IMR-90 (cell line): ENCODE measurements around the gene ANKLE2.

ENCODE experiments used
- BHLHE40 ChIP-seq: fragments of 150-350 bp; IDR thresholded peaks from 2 replicates; pipeline ENCODE4 v1.6.1; 2016; ENCODE audit warnings: mild to moderate bottlenecking, low read depth, low read length
- FOS ChIP-seq: fragments of 150-350 bp; IDR thresholded peaks from 2 replicates; pipeline ENCODE4 v1.6.1; 2016; ENCODE audit warnings: low read depth, low read length
- MAFK ChIP-seq: IDR thresholded peaks from 2 replicates; pipeline ENCODE4 v1.6.1; 2012; ENCODE audit warnings: low read depth, low read length, improper control_type of control experiment
- MAZ ChIP-seq: IDR thresholded peaks from 2 replicates; pipeline ENCODE4 v1.6.1; 2012; ENCODE audit warnings: low read depth, mild to moderate bottlenecking, low read length, improper control_type of control experiment, moderate library complexity, borderline replicate concordance
- MXI1 ChIP-seq: IDR thresholded peaks from 2 replicates; pipeline ENCODE4 v1.6.1; 2012; ENCODE audit warnings: low read depth, mild to moderate bottlenecking, low read length, moderate library complexity, borderline replicate concordance
- NFE2L2 ChIP-seq: fragments of 150-350 bp; IDR thresholded peaks from 2 replicates; pipeline ENCODE4 v1.6.1; 2016; ENCODE audit warnings: low read depth, mild to moderate bottlenecking, low read length
- POLR2A ChIP-seq: IDR thresholded peaks from 2 replicates; pipeline ENCODE4 v1.6.1; 2012; ENCODE audit warnings: mild to moderate bottlenecking, low read depth, low read length
- RAD21 ChIP-seq: IDR thresholded peaks from 2 replicates; pipeline ENCODE4 v1.6.1; 2012; ENCODE audit warnings: low read length, improper control_type of control experiment
- RFX5 ChIP-seq: IDR thresholded peaks from 2 replicates; pipeline ENCODE4 v1.8.0; 2012; ENCODE audit warnings: low read depth, mild to moderate bottlenecking, low read length, moderate library complexity
- SMC3 ChIP-seq: fragments of 150-350 bp; IDR thresholded peaks from 2 replicates; pipeline ENCODE4 v1.6.1; 2016; ENCODE audit warnings: low read depth, mild to moderate bottlenecking, antibody characterized with exemption, low read length, moderate library complexity
- TF ChIP-seq, protein P1 (sequence below): conservative IDR thresholded peaks from 2 replicates; pipeline ENCODE4 v1.5.1; 2012; ENCODE audit warnings: mild to moderate bottlenecking, low read depth, low read length, improper control_type of control experiment
- TF ChIP-seq, protein P2 (sequence below): fragments of 150-350 bp; IDR thresholded peaks from 2 replicates; pipeline ENCODE4 v1.6.1; 2017; ENCODE audit warnings: mild to moderate bottlenecking, antibody characterized with exemption, low read length, low read depth
- TF ChIP-seq, protein P3 (sequence below): fragments of 150-350 bp; IDR thresholded peaks from 2 replicates; pipeline ENCODE4 v1.6.1; 2016; ENCODE audit warnings: low read depth, mild to moderate bottlenecking, low read length, moderate library complexity, borderline replicate concordance

DNA sequence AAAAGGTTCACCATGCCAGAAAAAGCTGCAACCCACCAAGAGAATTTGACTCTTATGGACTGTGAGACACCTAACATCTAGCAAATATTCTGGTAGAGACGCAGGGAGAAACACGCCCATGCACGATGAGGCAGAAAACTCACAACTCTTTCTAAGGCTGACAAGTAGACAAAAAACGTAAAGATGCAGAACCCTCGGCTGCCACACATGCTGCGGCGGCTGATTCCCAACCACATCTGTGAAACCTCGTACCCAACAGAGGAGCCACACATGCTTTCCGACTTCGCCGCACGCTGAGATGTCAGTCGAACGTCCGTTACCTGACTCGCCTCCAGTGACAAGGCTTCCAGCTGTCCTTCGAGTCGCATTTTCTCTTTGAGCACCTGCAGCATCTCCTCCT is 45.2 kb upstream of the ANKLE2 start:
- TF ChIP-seq MAZ (no peak), FOS (no peak), POLR2A (no peak), RAD21 (no peak), MXI1 (no peak), BHLHE40 (no peak), MAFK (no peak), RFX5 (no peak), SMC3 (no peak), NFE2L2 (no peak)
- TF ChIP-seq, protein P1, sequence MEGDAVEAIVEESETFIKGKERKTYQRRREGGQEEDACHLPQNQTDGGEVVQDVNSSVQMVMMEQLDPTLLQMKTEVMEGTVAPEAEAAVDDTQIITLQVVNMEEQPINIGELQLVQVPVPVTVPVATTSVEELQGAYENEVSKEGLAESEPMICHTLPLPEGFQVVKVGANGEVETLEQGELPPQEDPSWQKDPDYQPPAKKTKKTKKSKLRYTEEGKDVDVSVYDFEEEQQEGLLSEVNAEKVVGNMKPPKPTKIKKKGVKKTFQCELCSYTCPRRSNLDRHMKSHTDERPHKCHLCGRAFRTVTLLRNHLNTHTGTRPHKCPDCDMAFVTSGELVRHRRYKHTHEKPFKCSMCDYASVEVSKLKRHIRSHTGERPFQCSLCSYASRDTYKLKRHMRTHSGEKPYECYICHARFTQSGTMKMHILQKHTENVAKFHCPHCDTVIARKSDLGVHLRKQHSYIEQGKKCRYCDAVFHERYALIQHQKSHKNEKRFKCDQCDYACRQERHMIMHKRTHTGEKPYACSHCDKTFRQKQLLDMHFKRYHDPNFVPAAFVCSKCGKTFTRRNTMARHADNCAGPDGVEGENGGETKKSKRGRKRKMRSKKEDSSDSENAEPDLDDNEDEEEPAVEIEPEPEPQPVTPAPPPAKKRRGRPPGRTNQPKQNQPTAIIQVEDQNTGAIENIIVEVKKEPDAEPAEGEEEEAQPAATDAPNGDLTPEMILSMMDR = no peak
- TF ChIP-seq, protein P2, sequence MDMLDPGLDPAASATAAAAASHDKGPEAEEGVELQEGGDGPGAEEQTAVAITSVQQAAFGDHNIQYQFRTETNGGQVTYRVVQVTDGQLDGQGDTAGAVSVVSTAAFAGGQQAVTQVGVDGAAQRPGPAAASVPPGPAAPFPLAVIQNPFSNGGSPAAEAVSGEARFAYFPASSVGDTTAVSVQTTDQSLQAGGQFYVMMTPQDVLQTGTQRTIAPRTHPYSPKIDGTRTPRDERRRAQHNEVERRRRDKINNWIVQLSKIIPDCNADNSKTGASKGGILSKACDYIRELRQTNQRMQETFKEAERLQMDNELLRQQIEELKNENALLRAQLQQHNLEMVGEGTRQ = no peak
- TF ChIP-seq, protein P3, sequence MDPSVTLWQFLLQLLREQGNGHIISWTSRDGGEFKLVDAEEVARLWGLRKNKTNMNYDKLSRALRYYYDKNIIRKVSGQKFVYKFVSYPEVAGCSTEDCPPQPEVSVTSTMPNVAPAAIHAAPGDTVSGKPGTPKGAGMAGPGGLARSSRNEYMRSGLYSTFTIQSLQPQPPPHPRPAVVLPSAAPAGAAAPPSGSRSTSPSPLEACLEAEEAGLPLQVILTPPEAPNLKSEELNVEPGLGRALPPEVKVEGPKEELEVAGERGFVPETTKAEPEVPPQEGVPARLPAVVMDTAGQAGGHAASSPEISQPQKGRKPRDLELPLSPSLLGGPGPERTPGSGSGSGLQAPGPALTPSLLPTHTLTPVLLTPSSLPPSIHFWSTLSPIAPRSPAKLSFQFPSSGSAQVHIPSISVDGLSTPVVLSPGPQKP = no peak
